Kidney (tissue), 14 donors: ENCODE measurements around the gene PRKACA. TPM values are rescaled to one million over a fixed set of nuclear protein-coding genes. Genes with fewer than 3 reads are reported as not detected.

Experiments used
- DNase-seq, 5 donors: peaks; one replicate each; pipeline ENCODE4 v3.0.0-alpha.2; 2013 to 2020
- FAIRE-seq: peaks from 2 replicates; lab custom pipeline; 2012; peaks lifted over from hg19 to GRCh38; lab: Jason Lieb, UNC
- H3K27ac ChIP-seq, 2 donors: one replicate each; pipeline ENCODE4 v1.7.0; 2013; ENCODE audit warnings: low read depth in 2 of 2, low read length in 2 of 2, inconsistent platforms in 1 of 2
- H3K27me3 ChIP-seq: one replicate; pipeline ENCODE4 v1.7.1; 2013; ENCODE audit warnings: low read length, inconsistent platforms; ENCODE audit not compliant: control insufficient read depth, insufficient read depth
- H3K36me3 ChIP-seq, 3 donors: one replicate each; pipeline versions ENCODE4 v1.7.0 to v1.7.1; 2013; ENCODE audit warnings: low read length in 3 of 3, control low read depth in 1 of 3, inconsistent platforms in 1 of 3; ENCODE audit not compliant: insufficient read depth in 3 of 3, control insufficient read depth in 2 of 3
- H3K4me1 ChIP-seq, 3 donors: one replicate each; pipeline versions ENCODE4 v1.7.0 to v1.7.1; 2013; ENCODE audit warnings: low read length in 3 of 3, inconsistent platforms in 1 of 3, low read depth in 1 of 3; ENCODE audit not compliant: control insufficient read depth in 2 of 3, insufficient read depth in 2 of 3
- H3K4me3 ChIP-seq, 3 donors: one replicate each; pipeline versions ENCODE4 v1.7.0 to v1.8.1; 2013; ENCODE audit warnings: low read length in 3 of 3, control low read depth in 1 of 3, inconsistent platforms in 1 of 3
- H3K9ac ChIP-seq, 3 donors: one replicate each; pipeline versions ENCODE4 v1.7.0 to v1.7.1; 2013; ENCODE audit warnings: low read length in 3 of 3, control low read depth in 1 of 3, inconsistent platforms in 1 of 3
- H3K9me3 ChIP-seq, 3 donors: one replicate each; pipeline versions ENCODE4 v1.7.0 to v1.7.1; 2013; ENCODE audit warnings: low read length in 3 of 3, control low read depth in 1 of 3, inconsistent platforms in 1 of 3; ENCODE audit not compliant: control insufficient read depth in 2 of 3, insufficient read depth in 1 of 3
- intact Hi-C: fragments of 100-400 bp; cut with DNase I; formaldehyde crosslinking; loops from one replicate; pipeline ENCODE4 v1.11.1; 2022
- polyA plus RNA-seq: library from polyadenylated mRNA; stranded (reverse); fragments of 350-450 nt; fragmentation: Illumina TruSeq; extraction: RNeasy Lipid Tissue Mini Kit (QIAGEN cat#74804); gene quantifications from one replicate; pipeline ENCODE4 v1.2.3, GENCODE V29; 2014; ENCODE audit warnings: low read depth, low replicate concordance; ENCODE audit not compliant: insufficient read depth
- total RNA-seq: library from RNA; stranded (reverse); fragmentation: NEBNext Ultra II Directional; extraction: Animal tissue kit (Norgen Biotek cat#: 25700); gene quantifications from one replicate; pipeline ENCODE4 v1.2.1, GENCODE V29; 2021
- TF ChIP-seq, protein P1 (sequence below): IDR thresholded peaks from 3 replicates; pipeline ENCODE4 v1.5.1; 2012; ENCODE audit warnings: mild to moderate bottlenecking, moderate library complexity, borderline replicate concordance; ENCODE audit not compliant: insufficient read depth; ENCODE audit errors: extremely low read depth
- donor health status: control.
- donor health status: control.
- donor health status: control.
- donor health status: control.
- donor health status: control.
- donor health status: DM: yes; HTN: yes; CAD: no.
- donor health status: Normal renal cell carcinoma (clear cell type).

Gene PRKACA
- total and polyA plus RNA-seq, 2 donors from 2014 or later = 51.4 to 92.3 TPM

DNA sequence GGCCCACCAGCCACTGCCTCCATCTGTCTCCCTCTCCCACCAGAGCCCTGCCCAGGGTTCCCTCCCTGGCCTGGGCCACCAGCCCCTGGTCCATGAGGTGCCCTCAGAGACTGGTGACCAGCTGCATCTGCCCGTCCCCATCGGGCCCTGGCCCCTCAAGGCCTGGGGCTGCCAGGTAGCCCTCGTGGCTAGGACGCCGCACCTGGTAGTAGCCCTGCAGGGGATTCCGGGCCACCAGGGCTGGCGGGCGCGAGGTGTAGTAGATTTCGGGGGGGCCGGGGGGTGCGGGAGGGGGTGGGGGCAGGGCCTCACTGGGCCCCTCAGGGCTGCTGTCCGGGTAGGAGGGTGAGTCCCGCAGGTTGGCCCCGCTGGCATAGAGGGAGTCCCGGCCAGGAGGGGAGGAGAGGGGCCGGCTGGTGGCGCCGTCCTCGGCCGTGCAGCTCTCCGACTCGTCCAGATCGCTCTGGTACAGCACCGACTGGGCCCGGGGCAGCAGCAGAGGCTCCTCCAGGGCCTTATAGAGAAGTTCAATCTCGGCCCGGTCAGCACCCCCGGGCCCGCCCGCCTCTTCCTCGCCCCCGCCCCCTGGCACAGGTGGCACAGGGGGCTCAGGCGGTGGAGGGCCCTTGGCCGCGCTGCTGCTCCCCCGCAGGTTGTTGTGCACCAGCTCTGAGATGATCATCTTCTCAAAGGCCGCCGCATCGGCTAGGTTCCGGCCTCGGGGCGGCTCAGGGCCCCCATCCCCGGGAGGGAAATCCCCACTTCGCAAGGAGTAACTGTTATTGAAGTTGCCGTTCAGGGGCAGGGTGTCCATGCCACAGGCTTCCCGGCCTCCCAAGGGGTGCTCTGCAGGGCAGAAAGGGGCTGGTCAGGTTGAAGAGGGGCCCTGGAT, 33.5 kb upstream of the PRKACA start:
- FAIRE-seq = no peak
- Histone ChIP-seq H3K9ac (no peak overlapping the region), H3K4me3 (no peak overlapping the region), H3K4me1 (peaks cover 0 to 14% (median 0%) of the 10 kb centered on the region in 3 donors), H3K27me3 (no peaks in the 10 kb centered on the region), H3K9me3 (no peaks in the 10 kb centered on the region), H3K27ac (no peak overlapping the region), H3K36me3 (peaks cover 0 to 2% (median 0%) of the 10 kb centered on the region in 3 donors)
- TF ChIP-seq, protein P1, sequence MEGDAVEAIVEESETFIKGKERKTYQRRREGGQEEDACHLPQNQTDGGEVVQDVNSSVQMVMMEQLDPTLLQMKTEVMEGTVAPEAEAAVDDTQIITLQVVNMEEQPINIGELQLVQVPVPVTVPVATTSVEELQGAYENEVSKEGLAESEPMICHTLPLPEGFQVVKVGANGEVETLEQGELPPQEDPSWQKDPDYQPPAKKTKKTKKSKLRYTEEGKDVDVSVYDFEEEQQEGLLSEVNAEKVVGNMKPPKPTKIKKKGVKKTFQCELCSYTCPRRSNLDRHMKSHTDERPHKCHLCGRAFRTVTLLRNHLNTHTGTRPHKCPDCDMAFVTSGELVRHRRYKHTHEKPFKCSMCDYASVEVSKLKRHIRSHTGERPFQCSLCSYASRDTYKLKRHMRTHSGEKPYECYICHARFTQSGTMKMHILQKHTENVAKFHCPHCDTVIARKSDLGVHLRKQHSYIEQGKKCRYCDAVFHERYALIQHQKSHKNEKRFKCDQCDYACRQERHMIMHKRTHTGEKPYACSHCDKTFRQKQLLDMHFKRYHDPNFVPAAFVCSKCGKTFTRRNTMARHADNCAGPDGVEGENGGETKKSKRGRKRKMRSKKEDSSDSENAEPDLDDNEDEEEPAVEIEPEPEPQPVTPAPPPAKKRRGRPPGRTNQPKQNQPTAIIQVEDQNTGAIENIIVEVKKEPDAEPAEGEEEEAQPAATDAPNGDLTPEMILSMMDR = no peak
- intact Hi-C loops = no loop called here
- peak in 1 of 5 donors; percentile 43 for DNase-seq

DNA sequence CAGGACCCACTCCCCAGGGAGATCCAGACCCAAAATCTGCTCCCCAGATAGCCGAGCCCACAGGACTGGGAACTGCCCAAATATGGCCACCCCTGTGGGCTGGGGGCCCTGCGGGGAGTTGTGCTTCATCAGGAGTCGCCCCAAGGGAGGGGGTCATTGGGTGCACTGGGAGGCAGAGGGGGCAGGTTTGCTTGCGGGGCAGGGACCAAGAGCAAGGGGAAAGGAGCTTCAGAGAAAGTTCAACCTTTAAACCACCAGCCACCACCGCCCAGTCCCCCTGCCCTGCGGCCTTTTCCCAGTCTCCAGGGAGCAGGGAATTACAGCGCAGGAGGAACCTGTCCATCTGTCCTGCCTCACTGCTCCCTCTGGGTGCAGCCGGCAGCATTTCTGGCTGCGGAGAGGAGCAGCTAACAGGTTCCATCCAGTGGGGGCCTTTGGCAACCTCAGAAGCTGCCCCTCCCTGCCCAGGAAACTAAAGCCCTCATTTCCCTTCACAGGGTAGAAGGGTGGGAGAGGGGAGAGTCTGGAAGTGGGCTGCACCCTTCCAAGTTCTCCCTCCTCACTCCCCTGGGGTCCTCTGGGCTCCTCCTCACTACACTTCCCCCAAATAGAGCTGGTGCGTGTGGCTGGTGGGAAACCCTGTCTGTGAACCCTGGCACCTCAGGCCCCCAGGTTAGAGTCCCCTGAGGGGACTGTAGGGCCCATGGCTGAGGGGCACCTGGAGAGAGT, 32.6 kb upstream of the PRKACA start:
- H3K9ac ChIP-seq = no peak overlapping the region
- no peaks in the 10 kb centered on the region for H3K36me3 ChIP-seq
- no peaks in the 10 kb centered on the region for H3K9me3 ChIP-seq
- no peaks in the 10 kb centered on the region for H3K27me3 ChIP-seq
- TF ChIP-seq, protein P1 = no peak
- FAIRE-seq (no peak), DNase-seq (peak in 1 of 5 donors; percentile 55)
- peaks cover 0 to 14% (median 0%) of the 10 kb centered on the region in 3 donors for H3K4me1 ChIP-seq
- H3K27ac ChIP-seq = peak overlapping the region; percentile 28 to 32
- H3K4me3 ChIP-seq = no peak overlapping the region
- intact Hi-C loops = no loop called here

DNA sequence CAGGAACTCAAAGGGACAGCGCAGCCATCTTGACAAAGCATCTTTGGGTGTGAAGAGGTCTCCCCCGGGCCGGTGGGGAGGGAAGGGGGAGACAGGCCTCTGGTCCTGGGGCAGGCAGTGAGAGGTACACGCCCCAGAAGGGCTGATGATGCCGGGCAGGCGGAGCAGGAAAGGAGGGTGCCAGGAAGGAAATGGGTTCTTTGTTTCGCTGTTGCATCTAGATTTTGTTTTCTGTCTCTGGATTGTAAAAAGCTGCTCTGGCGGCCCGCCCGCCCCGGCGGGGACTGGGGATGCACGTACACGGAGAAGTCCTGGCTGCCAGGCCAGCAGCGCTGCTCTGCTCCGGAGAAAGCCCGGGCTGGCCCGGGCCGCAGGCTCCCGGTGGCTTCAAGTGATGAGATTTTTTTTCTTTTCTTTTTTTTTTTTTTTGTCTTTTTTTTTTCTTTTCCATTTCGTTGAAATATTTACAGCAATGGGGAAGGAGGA, 32.0 kb upstream of the PRKACA start:
- TF ChIP-seq, protein P1 = no peak
- H3K9ac ChIP-seq = no peak overlapping the region
- no peaks in the 10 kb centered on the region for H3K9me3 ChIP-seq
- H3K4me3 ChIP-seq = no peak overlapping the region
- no peaks in the 10 kb centered on the region for H3K27me3 ChIP-seq
- peak in 3 of 5 donors; percentile 56 to 94 (median 79) for DNase-seq
- peak overlapping the region in 1 of 2 donors; percentile 30 for H3K27ac ChIP-seq
- FAIRE-seq = no peak
- intact Hi-C loops = no loop called here
- no peaks in the 10 kb centered on the region for H3K36me3 ChIP-seq
- peaks cover 0 to 14% (median 0%) of the 10 kb centered on the region in 3 donors for H3K4me1 ChIP-seq
